GM23338 (cell line): ENCODE data around the gene SEMA5A. TPM values are rescaled to one million over a fixed set of nuclear protein-coding genes. Genes with fewer than 3 reads are reported as not detected.

Experiments
- ATAC-seq: fragments of 200-7000 bp; cut with Tn5 transposase; 3 replicates; pipeline ENCODE4 v1.9.1; 2020
- DNase-seq: peaks from one replicate; pipeline ENCODE4 v3.0.0-alpha.2; 2015; ENCODE audit warnings: low spot score
- H2AFZ ChIP-seq: fragments of 200-600 bp; sonication (generic); 2 replicates; pipeline ENCODE4 v1.8.0; 2016; ENCODE audit warnings: antibody characterized with exemption, mild to moderate bottlenecking, moderate library complexity
- H3F3A ChIP-seq: fragments of 200-600 bp; sonication (generic); replicated peaks from 2 replicates; pipeline ENCODE4 v1.8.0; 2017; ENCODE audit warnings: antibody characterized with exemption, mixed run types, low read depth
- H3K27ac ChIP-seq: fragments of 200-600 bp; sonication (generic); 2 replicates; pipeline ENCODE4 v1.6.1; 2016; ENCODE audit warnings: low read depth
- H3K27me3 ChIP-seq: fragments of 200-600 bp; sonication (generic); 2 replicates; pipeline ENCODE4 v1.8.0; 2016; ENCODE audit warnings: mild to moderate bottlenecking, mixed run types, moderate library complexity; ENCODE audit not compliant: insufficient read depth
- H3K36me3 ChIP-seq: fragments of 200-600 bp; sonication (generic); 2 replicates; pipeline ENCODE4 v1.8.0; 2016; ENCODE audit warnings: mild to moderate bottlenecking; ENCODE audit not compliant: insufficient read depth
- H3K4me1 ChIP-seq: fragments of 200-600 bp; sonication (generic); 2 replicates; pipeline ENCODE4 v1.8.0; 2016; ENCODE audit warnings: mild to moderate bottlenecking, moderate library complexity; ENCODE audit not compliant: insufficient read depth
- H3K4me2 ChIP-seq: fragments of 200-600 bp; sonication (generic); 2 replicates; pipeline ENCODE4 v1.7.1; 2017; ENCODE audit warnings: mixed run types
- H3K4me3 ChIP-seq: fragments of 200-600 bp; sonication (generic); 2 replicates; pipeline ENCODE4 v1.6.1; 2016; ENCODE audit warnings: mixed run types
- H3K79me2 ChIP-seq: fragments of 200-600 bp; sonication (generic); replicated peaks from 2 replicates; pipeline ENCODE4 v1.8.0; 2017; ENCODE audit warnings: mild to moderate bottlenecking; ENCODE audit not compliant: insufficient read depth
- H3K9me2 ChIP-seq: fragments of 200-600 bp; sonication (generic); 2 replicates; pipeline ENCODE4 v1.8.0; 2017; ENCODE audit not compliant: insufficient read depth
- H4K20me1 ChIP-seq: fragments of 200-600 bp; sonication (generic); replicated peaks from 2 replicates; pipeline ENCODE4 v1.8.0; 2017; ENCODE audit warnings: mild to moderate bottlenecking; ENCODE audit not compliant: insufficient read depth
- H3K27ac Mint-ChIP-seq: 2 replicates; pipeline ENCODE4 v1.8.0; 2020; ENCODE audit warnings: inconsistent platforms, mild to moderate bottlenecking, moderate library complexity, mixed read lengths
- H3K27me3 Mint-ChIP-seq: 3 replicates; pipeline ENCODE4 v1.8.0; 2022; ENCODE audit warnings: low read depth, mild to moderate bottlenecking, moderate library complexity, mixed read lengths, inconsistent platforms; ENCODE audit not compliant: insufficient read depth, poor library complexity
- H3K36me3 Mint-ChIP-seq: 3 replicates; pipeline ENCODE4 v1.8.0; 2021; ENCODE audit warnings: low read depth, mild to moderate bottlenecking, inconsistent platforms, moderate library complexity, mixed read lengths
- H3K4me1 Mint-ChIP-seq: 3 replicates; pipeline ENCODE4 v1.8.0; 2020; ENCODE audit warnings: mild to moderate bottlenecking, inconsistent platforms, mixed read lengths
- H3K4me3 Mint-ChIP-seq: 3 replicates; pipeline ENCODE4 v1.8.0; 2021; ENCODE audit warnings: moderate library complexity, mild to moderate bottlenecking, inconsistent platforms, mixed read lengths
- H3K9me3 Mint-ChIP-seq: 3 replicates; pipeline ENCODE4 v1.8.0; 2020; ENCODE audit warnings: moderate library complexity, mild to moderate bottlenecking, inconsistent platforms, mixed read lengths
- CREB1 ChIP-seq: fragments of 250-450 bp; sonication (Bioruptor Pico); IDR thresholded peaks from 2 replicates; pipeline ENCODE4 v1.5.0; 2020; ENCODE audit warnings: low read depth, mild to moderate bottlenecking, moderate library complexity
- EZH2 ChIP-seq: fragments of 200-600 bp; sonication (generic); IDR thresholded peaks from one replicate; pipeline ENCODE4 v1.8.0; 2017; ENCODE audit warnings: antibody characterized with exemption, mild to moderate bottlenecking, low read depth; ENCODE audit not compliant: unreplicated experiment
- EZH2phosphoT487 ChIP-seq: fragments of 200-600 bp; sonication (generic); IDR thresholded peaks from one replicate; pipeline ENCODE4 v1.8.1; 2018; ENCODE audit warnings: antibody characterized with exemption; ENCODE audit not compliant: unreplicated experiment
- NANOG ChIP-seq: IDR thresholded peaks from 2 replicates; pipeline ENCODE4 v1.6.1; 2016; ENCODE audit warnings: antibody characterized with exemption, borderline replicate concordance
- POLR2AphosphoS5 ChIP-seq: IDR thresholded peaks from 2 replicates; pipeline ENCODE4 v1.6.1; 2016; ENCODE audit warnings: antibody characterized with exemption, low read depth
- STAT1 ChIP-seq: IDR thresholded peaks from one replicate; pipeline ENCODE4 v1.6.1; 2016; ENCODE audit warnings: antibody characterized with exemption; ENCODE audit not compliant: unreplicated experiment
- ZNF114 ChIP-seq: fragments of 250-450 bp; sonication (Bioruptor Pico); IDR thresholded peaks from 2 replicates; pipeline ENCODE4 v1.5.0; 2020; ENCODE audit warnings: mild to moderate bottlenecking, moderate library complexity
- ZNF331 ChIP-seq: fragments of 250-450 bp; sonication (Bioruptor Pico); IDR thresholded peaks from 2 replicates; pipeline ENCODE4 v1.5.0; 2020; ENCODE audit warnings: low read depth, mild to moderate bottlenecking, moderate library complexity
- polyA plus RNA-seq: library from polyadenylated mRNA; unstranded; fragments of >200 nt; fragmentation: Nextera tagmentation; extraction: Ambion mirVana; gene quantifications from 2 replicates; pipeline ENCODE4 v1.2.1, GENCODE V29; 2016
- total RNA-seq: library from RNA; depleted of rRNA; stranded (reverse); fragments of >200 nt; shearing (Covaris generic); gene quantifications from 2 replicates; pipeline ENCODE4 v1.2.3, GENCODE V29; 2014
- TF ChIP-seq, protein P1 (sequence below): IDR thresholded peaks from 2 replicates; pipeline ENCODE4 v1.6.1; 2016; ENCODE audit warnings: antibody characterized with exemption
- TF ChIP-seq, protein P2 (sequence below): IDR thresholded peaks from one replicate; pipeline ENCODE4 v1.6.1; 2018; ENCODE audit warnings: antibody characterized with exemption; ENCODE audit not compliant: unreplicated experiment
- TF ChIP-seq, protein P3 (sequence below), 2 experiments: fragments of 200-600 bp in 1 of 2; sonication (generic) in 1 of 2; conservative IDR thresholded peaks; 2 replicates each; pipeline versions ENCODE4 v1.5.1 to v1.6.1; 2016 to 2017; ENCODE audit warnings: antibody characterized with exemption in 2 of 2, low read depth in 2 of 2, mild to moderate bottlenecking in 2 of 2, moderate library complexity in 1 of 2

The SEMA5A gene
- total and polyA plus RNA-seq, 2 experiments from 2014 or later = 2.1 to 8.1 TPM

DNA sequence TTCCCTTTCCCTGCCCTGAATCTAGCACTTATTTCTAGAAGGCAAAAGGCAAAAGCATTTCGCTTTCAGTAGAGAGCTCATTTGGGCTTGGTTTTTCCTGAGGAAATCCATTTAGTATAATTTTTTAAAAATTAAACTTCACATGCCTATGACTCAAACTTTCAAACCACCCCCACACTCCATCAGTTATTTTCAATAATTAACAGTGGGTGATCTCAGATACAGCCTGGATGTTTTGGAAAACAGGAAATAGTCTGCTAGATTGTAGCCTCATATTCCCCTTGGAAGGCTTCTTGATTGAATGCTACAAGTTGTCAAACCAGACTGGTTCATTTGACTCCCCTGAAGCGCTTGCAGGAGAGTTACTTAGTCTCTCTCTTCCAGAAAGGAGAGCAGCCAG is 40.6 kb downstream of the SEMA5A start (continued):
- TF ChIP-seq, protein P1, sequence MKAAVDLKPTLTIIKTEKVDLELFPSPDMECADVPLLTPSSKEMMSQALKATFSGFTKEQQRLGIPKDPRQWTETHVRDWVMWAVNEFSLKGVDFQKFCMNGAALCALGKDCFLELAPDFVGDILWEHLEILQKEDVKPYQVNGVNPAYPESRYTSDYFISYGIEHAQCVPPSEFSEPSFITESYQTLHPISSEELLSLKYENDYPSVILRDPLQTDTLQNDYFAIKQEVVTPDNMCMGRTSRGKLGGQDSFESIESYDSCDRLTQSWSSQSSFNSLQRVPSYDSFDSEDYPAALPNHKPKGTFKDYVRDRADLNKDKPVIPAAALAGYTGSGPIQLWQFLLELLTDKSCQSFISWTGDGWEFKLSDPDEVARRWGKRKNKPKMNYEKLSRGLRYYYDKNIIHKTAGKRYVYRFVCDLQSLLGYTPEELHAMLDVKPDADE = no peak
- TF ChIP-seq ZNF331 (CRISPR knock-in tag) = no peak
- no peak for TF ChIP-seq CREB1 (CRISPR knock-in tag)
- TF ChIP-seq, protein P2, sequence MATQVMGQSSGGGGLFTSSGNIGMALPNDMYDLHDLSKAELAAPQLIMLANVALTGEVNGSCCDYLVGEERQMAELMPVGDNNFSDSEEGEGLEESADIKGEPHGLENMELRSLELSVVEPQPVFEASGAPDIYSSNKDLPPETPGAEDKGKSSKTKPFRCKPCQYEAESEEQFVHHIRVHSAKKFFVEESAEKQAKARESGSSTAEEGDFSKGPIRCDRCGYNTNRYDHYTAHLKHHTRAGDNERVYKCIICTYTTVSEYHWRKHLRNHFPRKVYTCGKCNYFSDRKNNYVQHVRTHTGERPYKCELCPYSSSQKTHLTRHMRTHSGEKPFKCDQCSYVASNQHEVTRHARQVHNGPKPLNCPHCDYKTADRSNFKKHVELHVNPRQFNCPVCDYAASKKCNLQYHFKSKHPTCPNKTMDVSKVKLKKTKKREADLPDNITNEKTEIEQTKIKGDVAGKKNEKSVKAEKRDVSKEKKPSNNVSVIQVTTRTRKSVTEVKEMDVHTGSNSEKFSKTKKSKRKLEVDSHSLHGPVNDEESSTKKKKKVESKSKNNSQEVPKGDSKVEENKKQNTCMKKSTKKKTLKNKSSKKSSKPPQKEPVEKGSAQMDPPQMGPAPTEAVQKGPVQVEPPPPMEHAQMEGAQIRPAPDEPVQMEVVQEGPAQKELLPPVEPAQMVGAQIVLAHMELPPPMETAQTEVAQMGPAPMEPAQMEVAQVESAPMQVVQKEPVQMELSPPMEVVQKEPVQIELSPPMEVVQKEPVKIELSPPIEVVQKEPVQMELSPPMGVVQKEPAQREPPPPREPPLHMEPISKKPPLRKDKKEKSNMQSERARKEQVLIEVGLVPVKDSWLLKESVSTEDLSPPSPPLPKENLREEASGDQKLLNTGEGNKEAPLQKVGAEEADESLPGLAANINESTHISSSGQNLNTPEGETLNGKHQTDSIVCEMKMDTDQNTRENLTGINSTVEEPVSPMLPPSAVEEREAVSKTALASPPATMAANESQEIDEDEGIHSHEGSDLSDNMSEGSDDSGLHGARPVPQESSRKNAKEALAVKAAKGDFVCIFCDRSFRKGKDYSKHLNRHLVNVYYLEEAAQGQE = no peak

DNA sequence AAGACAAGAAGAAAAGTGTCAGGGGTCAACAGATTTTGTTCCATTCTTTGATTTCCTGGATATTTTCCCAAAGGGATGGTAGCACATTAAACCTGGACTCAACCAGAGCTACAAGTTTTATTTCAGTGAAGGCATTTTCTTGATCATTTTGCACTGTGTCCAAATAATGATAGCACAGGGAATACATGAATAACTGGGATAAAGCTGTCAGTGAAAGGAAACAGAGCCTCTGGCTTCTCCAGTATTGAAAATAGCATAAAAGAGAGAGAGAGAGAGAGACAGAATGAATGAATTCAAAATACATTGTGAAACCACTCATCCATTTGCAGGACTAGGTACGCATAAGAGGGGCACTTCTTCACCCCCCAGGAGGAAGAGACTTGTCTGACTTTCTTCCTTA is 43.0 kb downstream of the SEMA5A start:
- Mint-ChIP-seq H3K9me3 (no peaks in the 10 kb centered on the region), H3K4me3 (no peak overlapping the region), H3K27ac (no peak overlapping the region), H3K4me1 (peaks cover 15% of the 10 kb centered on the region; the same call in 2 of the 3 replicates), H3K27me3 (no peaks in the 10 kb centered on the region), H3K36me3 (no peaks in the 10 kb centered on the region)
- Histone ChIP-seq H3K4me2 (no peak overlapping the region), H3K4me3 (no peak overlapping the region), H3K9me2 (no peaks in the 10 kb centered on the region), H3K36me3 (no peaks in the 10 kb centered on the region), H4K20me1 (no peaks in the 10 kb centered on the region), H3K27ac (no peak overlapping the region), H3K79me2 (no peaks in the 10 kb centered on the region), H2AFZ (no peak overlapping the region), H3K4me1 (0 out of 2 replicates have a peak, but pooled peaks cover 6% of the 10 kb centered on the region), H3F3A (no peaks in the 10 kb centered on the region), H3K27me3 (no peaks in the 10 kb centered on the region)
- no peak for DNase-seq
- ATAC-seq = no peak
- no peak for TF ChIP-seq EZH2phosphoT487
- no peak for TF ChIP-seq NANOG
- TF ChIP-seq EZH2 = no peak
- TF ChIP-seq, protein P3, sequence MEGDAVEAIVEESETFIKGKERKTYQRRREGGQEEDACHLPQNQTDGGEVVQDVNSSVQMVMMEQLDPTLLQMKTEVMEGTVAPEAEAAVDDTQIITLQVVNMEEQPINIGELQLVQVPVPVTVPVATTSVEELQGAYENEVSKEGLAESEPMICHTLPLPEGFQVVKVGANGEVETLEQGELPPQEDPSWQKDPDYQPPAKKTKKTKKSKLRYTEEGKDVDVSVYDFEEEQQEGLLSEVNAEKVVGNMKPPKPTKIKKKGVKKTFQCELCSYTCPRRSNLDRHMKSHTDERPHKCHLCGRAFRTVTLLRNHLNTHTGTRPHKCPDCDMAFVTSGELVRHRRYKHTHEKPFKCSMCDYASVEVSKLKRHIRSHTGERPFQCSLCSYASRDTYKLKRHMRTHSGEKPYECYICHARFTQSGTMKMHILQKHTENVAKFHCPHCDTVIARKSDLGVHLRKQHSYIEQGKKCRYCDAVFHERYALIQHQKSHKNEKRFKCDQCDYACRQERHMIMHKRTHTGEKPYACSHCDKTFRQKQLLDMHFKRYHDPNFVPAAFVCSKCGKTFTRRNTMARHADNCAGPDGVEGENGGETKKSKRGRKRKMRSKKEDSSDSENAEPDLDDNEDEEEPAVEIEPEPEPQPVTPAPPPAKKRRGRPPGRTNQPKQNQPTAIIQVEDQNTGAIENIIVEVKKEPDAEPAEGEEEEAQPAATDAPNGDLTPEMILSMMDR (conservative IDR thresholded peaks at IDR 0.05; ENCODE audit: low read depth in 2 of 2) = no peak
- TF ChIP-seq POLR2AphosphoS5 = no peak
- TF ChIP-seq ZNF331 (CRISPR knock-in tag) = no peak
- TF ChIP-seq ZNF114 (CRISPR knock-in tag) = no peak
- TF ChIP-seq CREB1 (CRISPR knock-in tag) = no peak
- TF ChIP-seq, protein P2 = no peak
- no peak for TF ChIP-seq STAT1
